CD4-positive, alpha-beta T cell treated with Interleukin-17A for 1 hour (primary cell): ENCODE data around the gene FAM78B.

Source experiments
- DNase-seq: peaks from one replicate; pipeline ENCODE4 v3.0.0-alpha.2; 2020

The FAM78B gene

DNA sequence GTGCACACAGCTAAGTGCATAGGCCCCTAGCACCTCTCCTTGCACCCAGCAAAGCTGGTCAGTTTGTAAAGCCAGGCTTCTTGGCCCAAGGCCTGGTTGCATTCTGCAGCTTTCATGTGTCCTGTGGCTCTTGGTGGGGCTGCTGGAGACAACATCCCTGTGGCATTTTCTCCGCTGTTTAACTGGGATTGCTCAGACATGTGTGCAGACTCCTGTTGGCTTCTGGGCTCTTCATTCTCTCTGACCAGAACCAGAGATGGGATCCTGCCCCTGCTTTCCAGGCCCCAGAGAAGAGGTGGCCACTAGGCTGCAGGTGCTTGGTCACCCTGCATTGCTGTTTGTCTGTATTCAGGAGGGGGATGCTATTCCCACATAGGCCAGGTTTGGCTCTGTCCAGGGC, 50.8 kb downstream of the FAM78B start:
- DNase-seq, result no peak

DNA sequence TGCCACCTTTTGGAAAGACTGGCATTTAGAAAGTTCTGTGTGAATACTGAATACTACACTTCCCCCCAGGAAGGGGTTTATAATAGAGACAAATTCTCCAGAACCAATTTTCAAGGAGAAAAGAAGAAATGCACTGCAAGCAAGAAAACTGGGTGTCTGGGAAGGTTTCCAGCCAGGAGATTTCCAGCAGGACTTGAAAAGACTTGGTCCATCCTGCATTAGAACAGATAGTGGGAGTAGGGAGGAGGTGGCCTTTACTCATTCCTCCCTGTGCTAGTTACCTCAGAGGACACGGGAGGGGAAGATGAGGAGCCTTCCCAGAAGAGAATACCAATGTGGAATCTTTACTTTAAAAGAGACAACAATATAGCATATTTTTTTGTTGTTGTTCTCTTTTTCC, 52.4 kb downstream of the FAM78B start:
- DNase-seq, result no peak

DNA sequence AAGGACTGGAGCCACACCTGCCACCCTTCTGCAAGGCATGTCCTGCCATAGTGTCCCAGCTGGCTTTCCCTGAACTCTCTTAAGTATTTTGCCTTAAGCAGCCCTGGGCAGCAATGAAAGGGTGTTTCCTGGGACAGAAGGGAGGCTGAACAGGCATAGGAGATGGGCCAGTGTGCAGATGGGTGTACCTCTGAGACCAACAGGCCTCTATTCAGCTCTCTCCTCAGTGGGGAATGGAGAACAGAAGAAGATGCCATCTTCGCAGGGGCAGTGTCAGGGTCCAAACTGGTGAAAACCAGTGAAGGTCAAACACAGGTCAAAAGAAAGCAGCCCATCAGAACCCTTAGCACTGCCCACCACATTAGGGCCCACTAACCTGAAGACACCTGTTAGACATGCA, 53.2 kb downstream of the FAM78B start:
- no peak for DNase-seq

DNA sequence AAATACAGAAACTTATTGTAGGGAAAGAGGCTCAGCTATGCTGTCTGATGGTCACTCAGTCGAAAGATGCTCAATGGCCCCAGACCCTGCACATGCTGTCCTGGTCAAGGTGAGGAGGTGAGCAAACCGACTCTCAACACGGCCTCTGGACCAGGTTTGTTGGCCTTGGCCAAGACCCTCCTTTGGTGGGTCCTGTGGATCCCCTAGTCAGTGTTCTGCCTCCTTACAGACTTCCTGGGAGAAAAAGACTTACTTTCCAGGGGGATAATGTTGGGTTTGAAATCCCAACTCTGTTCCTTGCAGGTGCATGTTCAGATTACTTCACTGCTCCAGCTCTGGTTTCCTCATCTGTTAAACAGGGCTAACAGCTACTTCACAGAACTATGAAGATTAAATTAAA, 53.8 kb downstream of the FAM78B start:
- no peak for DNase-seq

DNA sequence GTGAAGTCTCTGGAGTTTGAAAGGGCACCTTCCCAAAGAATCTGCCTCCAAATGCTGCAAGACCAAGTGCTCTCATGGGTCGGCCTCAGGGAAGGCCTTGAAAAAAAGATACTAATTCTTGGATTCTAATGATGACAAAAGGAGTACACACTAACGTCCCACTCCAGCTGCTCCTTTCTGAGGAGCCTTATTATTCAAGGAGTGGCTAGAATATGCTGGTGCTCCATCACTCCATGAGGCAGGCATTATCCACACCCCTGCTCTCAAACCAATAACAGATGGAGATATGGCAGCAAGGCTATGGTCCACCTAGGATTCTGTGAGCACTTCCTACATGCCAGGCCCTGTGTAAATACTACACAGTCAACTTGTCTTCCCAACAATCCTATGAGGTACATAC, 54.4 kb downstream of the FAM78B start:
- no peak for DNase-seq

DNA sequence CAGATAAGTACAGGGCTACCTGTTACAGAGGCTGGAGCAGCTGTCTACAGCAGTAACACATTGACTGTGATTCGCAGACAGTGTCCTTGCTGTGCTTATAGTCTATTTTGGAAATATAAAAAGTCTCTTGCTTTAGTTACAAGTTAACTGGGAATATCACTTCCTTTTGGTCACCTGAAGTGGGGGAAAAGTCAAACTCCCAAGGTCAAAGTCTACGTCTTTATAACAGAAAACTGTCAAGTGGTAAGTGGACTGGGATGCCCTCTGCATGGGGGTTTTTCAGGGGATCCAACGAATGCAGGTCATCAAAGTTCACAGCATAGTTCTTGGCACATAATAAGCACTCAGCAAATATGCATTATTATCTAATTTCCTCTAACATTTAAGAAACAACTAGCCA, 55.4 kb downstream of the FAM78B start:
- no peak for DNase-seq

DNA sequence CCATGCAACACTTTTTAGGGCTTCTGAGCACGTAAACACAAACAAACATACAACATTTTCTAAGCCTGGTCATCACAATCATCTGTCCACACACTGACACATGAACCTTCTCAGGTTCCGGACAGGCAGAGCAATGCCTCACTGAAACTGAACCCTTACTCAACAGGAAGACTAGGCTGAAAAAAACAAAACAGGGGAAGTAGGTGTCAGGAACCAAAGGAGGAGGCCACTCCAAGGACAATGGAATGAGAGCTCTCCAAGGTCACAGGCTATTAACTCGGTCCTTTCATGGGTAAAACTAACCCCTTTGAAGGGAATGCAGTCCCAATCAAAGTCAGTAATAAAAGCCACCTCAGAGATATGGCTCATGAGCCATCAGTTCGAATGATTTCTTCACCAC, 76.6 kb downstream of the FAM78B start:
- no peak for DNase-seq

DNA sequence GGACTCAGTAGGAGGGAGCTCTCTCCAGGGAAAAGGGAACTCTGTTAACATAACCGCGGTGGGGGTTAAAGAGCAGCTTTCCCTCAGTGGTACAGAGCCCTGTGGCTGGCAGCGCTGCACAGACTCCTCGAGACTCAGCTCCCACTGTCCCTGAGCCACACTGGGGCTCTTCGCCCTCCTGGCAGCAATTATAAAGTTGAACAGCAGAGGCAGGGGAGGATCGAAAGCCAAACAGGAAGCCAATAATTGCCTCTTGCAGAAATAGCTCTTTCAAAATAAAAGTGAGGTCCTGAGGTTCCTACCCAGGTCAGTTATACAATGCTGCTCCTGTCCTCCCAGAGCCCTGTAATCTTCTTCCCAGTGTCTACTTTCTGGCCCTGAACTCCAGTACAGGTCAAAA, 77.0 kb downstream of the FAM78B start:
- peak; percentile 7 for DNase-seq

DNA sequence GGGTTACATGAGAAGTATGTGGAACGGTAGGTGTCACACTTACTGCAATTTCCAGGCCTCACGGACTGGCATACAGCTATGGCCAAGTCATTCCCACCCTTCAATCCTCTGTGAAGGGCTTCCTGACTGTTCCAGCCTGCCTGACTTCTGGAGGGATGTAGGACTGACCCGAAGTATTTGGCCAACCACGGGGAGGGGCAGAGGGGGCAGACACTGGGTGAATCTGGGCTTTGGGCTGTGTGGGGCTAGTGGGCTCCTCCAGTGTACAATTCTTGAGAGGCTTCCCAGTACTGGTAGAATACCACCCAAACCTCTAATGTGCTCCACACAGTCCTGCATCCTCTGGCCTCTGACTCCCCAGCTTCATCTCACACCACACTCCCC, 78.2 kb downstream of the FAM78B start:
- no peak for DNase-seq

DNA sequence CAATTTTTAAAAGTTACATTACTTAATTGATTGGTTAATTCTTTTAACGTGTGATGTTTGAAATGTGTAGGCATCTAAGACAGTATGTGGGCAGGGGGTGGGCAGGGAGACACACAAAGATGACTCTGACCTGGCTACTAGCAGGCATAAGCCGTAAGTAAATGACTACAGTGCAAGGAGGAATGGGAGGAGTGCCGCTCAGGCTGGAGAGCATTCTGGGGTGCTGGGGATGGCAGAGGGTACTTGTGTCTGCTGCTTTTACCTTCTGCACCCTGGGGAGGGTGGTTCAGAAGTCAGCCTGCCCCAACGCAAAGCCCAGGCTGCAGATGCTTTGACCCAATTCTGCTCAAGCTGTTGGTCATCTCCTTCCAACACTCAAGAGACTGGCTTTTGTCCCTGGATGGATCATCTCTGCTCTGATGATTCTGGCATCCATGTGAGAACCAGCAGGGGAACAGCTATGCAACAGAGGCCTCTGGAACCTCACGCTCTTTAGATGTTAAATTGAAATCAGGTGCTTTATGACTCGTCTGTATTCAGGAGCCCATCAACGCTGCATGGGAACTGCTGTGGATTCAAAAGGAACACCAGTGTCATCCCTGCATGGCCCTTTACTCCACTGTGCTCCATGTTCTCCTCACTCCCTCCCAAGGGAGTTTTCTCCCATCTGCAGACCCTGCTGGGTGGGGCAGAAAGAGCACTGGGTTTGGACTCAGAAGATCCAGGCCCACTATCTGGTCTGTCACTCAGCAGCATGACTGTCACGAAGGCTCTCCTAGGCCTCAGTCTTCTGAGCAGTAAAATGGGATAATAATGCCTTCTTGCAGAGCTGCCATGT, 78.8 kb downstream of the FAM78B start:
- no peak for DNase-seq

DNA sequence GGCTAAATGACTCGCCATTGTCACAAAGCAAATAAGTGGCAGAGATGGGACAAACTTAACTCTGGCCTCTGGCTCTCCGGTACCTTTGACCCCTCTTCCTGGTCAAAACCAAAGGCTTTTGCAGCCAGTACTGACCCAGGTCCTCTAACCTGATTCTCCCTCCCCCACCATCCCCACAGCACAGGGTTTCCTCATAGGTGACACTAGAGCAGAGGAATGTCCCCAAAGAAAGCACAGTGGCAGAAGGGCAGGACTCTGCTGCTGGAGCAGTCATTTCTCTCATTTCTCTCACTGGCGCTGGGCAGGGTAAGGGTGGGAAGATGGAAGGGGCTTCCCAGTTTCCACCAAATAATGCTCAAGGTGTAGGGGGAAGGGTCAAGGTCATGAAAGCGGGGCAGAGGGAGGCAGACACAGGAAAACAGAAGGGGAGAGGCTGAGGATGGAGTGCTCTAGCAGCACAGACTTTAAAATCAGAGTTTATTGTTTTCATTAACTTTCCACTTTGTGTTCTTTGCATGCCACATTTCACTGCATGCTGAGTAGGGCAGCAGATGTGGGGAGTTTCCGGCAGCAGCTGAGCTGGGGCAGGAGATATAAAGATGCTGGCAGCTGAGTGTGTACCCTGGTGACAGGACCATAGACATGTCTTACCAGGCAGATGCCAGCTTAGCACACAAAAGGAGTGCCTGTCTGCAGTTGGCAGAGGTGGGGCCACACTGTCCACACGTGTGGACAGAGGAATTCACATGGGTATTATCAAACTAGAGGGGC, 80.5 kb downstream of the FAM78B start:
- DNase-seq, result no peak

DNA sequence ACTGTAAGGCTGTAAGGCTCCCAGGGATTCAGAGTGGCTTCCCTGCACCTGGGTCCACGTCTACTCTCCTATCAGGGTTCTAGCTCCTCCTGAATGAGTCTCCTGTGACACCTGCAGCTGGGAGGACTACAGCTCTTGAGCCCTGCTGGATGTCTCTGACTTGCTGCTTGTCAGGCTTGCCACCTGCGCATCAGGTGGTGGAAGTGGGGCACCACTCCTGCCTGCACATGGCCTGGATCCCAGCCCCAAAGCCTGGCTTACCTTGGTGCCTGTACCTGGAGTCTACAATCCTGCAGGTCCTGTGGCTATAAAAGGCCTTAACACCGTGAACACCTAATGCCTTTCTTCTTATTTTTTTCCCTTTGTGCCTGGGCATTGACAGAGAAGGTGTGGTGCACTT, 82.2 kb downstream of the FAM78B start:
- no peak for DNase-seq

DNA sequence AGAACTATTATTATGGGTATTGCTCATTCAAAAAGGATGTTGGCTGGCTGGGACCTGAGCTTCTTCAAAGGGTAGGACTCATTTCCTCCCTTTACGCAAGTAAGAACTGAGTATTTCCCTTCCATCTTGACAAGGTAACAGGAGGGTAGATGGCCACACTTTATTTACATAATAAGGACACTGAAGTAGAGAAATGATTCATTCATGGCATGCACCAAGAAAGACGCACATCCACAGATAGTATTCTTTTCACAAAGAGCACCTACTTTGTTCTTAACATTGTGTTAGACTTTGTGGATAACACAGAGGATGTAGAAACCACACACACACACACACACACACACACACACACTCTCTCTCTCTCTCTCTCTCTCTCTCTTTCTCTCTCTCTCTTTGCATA, 82.9 kb downstream of the FAM78B start:
- peak; percentile 7 for DNase-seq

DNA sequence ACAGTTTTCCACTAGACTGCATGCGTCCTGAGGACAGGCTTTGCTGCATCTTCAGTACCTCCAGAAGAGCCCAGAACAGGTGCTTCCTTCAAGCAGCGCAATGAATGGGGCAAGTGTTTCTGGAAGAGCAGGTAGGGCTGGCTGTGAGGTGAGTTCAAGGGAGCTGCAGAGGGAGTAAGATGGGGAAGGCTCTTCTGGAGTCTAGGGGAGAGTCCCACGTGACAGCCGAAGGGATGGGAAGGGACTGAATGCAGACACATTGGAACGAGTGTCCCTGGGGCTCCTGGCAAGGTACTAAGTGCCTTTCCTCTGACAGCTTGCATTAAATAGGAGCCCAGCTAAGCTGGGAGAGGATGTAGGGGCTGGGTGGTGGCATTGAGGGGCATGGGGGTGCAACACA, 84.2 kb downstream of the FAM78B start:
- no peak for DNase-seq

DNA sequence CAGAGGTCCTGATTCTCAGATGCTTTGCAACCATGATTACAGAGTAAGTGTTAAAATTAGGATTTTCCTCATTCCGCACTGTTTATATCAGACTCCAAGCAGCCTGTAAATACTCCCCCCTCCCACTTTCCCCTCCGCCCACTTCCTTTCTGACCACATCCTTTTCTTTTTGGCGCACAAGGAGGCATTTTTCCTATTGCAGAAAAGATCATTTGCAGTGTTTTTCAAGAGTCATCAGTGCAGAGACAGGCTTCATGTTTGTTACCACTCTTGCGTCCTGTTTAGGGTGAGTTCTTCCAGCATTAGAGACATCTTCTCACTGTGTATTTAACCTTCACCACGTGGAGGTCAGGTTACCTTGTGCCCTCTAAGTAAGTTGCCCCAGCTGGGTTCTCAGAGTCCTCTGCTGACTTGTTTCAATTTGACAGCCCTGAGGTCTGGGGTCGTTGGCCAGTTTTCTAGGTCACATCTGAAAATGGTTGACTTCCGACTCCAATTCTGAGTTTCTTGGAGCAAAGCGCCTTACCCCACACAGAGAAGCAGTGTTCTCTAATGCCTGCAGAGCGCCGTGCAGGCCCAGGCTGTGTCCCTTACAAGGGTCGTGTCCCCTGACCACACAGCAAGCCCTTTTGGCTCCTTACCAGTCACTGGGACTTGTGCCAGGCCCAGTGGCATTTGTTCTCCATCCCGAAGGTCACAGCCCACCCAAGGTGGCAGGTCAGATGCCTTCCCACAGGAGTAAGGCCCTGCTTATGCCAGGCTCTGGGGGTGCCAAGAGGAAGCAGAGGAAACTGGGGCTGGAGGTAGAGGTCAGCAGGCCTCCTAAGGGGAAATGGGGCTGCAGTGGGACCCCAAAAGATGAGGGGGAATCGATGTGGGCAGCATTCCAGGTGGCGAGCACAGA, 85.6 kb downstream of the FAM78B start:
- DNase-seq, result peak; percentile 4

DNA sequence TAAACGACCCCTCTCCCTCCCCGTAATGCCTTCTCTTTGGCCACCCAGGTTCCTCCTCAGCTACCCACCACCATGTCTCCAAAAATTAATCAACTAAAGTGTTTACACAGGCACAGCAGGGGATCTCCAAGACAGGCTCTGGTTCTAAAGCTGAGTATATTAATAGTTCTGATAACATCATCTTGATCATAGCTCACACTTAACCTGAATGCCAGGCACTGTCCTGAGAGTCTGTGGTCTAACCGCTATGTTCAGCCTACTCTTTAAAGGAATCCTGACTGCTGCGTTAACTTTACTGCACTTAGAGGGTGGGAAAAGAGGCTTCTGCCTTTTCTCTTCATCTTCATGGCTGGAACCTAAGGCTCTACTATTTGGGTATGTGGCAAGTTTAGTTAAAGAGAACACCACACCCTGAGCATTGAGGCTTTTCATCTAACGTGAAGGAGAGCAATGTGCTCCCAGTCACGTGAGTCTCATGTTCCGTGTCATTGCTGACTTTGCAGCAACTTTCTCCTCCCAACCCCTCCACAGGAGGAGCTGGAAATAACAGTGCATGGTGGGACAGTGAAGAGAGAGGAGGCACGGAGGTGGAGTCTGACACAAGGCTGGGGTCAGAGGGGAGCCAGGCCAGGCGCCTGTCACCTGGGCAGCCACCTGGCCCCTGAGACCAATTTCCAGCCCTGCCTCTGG, 86.4 kb downstream of the FAM78B start:
- no peak for DNase-seq

DNA sequence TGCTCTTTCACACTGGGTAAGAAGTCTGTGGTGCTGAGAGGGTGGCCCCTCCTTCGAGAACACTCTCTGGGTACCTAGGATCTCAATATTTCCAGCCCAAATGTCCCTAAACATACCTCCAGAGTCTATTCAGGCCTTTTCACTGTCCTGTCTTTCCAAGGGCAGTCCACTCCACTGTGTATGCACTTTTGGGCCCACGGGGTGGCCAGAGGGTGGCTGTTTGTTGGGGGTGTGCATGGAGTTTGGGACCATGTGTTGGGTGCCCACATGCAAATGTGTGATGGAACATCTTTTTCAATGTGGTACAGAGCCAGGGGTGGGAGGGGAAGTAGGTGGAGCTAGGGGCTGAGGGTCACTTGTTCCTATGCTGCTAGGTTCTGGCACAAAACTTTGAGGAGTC, 87.5 kb downstream of the FAM78B start:
- DNase-seq, result no peak

DNA sequence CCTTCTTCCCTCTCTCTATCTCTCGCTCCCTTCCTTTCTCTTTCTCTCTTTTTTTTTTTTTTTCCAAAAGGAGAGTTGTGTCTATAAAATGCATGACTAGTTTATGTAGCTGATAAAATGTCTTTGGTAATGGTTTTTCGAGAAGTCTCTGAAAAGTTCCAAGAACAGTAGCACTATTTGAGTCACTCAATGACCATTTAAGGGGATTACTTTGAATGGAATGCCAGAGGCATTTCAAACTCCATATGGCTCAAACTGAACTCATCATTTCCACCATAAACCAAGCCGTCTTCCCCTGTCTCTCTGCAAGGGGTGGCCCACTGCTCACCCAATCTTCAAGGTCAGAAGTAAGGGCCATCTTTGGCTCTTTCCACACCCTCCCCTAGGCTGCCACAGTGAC, 93.3 kb downstream of the FAM78B start:
- no peak for DNase-seq

DNA sequence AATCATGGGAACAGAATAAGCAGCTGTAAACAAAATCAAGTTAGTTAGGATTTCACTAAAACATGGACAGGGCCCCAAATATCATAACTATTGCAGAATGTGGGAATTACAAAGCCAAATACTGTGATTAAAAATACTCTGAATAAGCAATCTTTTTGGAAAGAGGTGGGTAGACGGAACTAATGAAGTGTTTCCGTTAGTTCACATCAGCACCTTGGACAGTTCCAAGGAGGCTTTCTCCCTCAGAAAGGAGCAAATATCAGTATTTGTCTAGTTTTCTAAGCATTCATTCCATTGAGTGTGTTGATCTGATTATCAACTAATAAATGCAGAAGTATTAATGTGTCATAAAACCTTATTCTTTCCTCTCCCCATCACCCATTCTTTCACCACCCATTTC, 97.4 kb downstream of the FAM78B start:
- no peak for DNase-seq

DNA sequence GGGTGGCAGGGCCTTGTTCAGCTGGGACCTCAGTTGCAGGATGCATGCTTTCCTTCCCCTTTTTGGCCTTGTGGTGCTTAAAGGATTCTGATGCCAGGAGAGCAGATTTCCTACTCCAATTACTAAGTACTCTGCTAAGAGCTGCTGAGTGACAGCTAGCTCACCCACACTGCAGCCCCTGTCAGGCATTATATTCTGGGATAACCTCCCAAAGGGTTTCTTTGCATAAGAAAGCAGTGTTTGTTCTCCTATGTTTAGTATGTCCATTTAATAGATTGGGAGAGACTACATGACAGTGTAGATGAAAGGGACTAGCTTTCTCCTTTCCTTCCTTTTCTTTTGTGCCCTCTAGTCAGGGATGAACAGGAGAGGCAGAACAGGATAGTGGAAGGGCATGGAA, 100.7 kb downstream of the FAM78B start:
- DNase-seq, result no peak

DNA sequence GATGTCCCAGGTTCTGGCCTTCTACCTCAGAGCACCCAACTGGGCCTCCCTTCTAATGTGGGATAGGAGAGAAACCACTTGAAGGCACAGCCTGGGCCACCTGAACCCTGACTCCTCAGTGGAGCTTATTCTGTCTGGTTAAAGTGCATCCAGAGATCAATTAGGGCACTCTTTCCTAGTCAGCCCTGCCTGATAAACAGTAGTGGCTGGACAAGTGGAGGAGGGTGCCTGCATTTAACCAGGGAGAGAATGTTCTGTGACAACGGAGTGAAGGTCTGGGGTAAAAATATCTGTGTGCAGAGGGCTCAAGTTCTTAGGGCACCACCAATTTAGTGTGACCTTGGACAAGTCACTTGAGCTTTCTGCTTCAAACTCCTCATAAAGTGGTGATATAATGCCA, 101.8 kb downstream of the FAM78B start:
- no peak for DNase-seq

DNA sequence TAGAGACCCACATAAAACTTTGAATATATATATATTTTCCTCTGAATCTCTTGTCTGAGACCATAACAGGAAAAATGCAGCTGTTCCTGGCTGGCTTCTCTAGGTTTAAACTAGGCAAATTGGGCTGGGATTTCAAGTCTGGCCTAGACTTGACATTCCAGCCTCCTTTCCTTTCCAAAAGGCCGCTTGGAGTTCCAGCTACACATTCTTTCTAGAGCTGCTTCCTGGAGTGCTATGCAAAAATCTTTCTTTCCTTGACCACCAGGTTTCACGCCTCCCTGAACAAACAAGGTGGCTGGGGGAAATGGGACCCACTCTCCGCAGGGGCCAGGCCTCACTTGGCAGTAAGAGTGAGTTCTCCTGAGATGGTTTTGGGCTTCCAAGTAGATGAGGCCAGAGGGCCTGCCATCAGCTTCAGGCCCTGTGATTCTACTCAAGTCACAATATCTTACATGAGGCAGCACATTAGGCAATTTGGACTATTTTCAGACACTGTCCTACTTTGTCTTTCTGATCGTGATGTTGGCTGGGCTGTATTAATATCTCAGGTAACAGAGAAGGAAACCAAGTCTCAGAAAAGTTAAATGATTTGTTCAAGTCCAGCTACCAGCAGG, 102.4 kb downstream of the FAM78B start:
- no peak for DNase-seq
